CD4-positive, alpha-beta T cell treated with Interleukin-2 at 100 ng/mL for 4 hours (primary cell): ENCODE measurements around the gene CCT6B.
"Not testable (repeated sequence)": the region's sequence is repeated elsewhere in the genome, so short reads cannot be mapped to it uniquely, and the experiment has no call there.

Experiments
- DNase-seq: peaks from one replicate; pipeline ENCODE4 v3.0.0-alpha.2; 2020; ENCODE audit warnings: low spot score

Gene CCT6B

GRCh38 chr17:34980681-34981537 is 19.6 kb upstream of the CCT6B start:
- DNase-seq: peak; percentile 77

- DNase-seq: peak; percentile 93
Observed at GRCh38 chr17:34980353-34980680, 19.1 kb upstream of the CCT6B start, which contains the start of gene LIG3. LIG3 (plus strand) TSS chr17:34980512; CDS start chr17:34983006, 2,494 bp downstream.

- no peak for DNase-seq
Observed at GRCh38 chr17:34979650-34980352, 18.5 kb upstream of the CCT6B start.

- no peak for DNase-seq
Observed at GRCh38 chr17:34979153-34979552, 17.9 kb upstream of the CCT6B start.

DNA sequence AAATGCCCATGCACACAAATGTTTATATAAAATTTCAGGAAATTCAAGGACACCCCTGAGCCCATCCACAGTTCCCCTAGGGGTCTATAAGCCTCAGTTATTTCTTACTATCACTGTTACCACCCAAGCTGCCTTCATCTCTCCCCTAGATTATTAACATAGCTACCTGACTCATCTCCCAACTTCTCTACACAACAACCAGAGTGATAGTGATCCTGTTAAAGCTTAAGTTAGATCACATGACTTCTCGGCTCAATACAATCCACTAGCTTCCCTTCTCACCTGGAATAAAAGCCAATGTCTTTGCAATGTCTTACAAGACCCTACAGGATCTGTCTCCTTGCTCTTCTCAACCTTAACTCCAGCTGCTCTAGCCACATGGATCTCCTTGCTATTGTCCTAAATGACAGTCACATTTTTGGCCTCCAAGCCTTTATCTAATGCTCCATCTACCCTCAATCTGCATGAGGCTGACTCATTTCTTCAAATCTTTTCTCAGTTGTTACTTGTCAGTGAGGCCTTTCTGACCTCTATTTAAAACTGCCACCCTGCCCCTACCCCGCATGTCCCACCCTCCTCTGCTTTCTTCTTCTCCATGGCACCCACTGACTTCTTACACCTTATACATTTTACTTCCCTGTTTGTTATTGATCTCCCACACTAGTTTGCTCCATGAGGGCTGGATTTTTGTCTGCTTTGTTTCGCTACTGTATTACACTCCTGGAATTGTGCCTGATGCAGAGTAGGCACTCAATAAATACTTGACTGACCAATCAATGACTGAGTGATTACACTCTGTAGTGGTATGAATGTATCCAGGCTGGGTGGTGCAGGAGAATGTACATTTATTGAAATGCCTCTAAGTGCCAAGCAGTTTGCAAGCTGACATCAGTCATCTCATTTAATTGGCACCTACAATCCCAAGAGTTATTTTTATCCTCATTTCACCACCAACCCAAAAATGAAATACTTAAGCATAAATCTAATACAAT is 13.8 kb upstream of the CCT6B start:
- DNase-seq: no peak

DNA sequence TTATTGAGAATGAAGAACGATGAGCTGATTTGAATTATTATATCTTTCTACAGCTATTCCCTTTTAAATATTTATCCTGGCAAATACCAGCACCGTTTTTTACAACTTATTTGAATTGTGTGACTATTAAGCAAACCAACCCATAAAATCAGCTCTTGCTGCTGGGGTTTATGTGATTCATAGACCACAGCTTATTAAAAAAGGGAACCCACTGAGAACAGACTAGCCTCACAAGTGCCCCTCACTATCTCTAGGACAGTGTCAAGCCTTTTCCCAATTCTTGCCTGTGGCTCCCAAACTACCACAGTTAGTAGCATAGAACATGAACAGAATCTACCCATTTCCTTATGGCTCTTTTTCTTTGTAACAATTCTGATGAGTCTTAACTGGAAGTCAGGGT is 12.9 kb upstream of the CCT6B start:
- no peak for DNase-seq

DNA sequence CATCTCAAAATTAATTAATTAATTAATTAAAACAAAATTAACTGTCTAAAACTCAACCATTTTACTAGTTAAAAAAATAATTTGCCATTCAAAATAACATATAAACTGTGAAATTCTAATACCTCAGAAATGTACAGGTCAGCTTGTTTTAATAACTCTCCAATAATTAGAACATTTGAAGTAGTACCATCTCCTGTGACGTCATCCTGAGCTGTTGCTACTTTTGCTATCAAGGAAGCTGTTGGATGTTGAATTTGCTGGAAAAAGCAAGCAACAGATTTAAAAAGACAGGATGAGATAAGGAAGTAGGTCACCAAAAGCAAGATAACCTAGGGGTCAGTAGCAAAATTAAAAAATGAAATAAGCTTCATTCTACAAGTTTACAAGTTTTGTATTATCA is 2.8 kb downstream of the CCT6B start:
- DNase-seq: no peak

GRCh38 chr17:34950780-34951179 is 10.5 kb downstream of the CCT6B start:
- not testable (repeated sequence) for DNase-seq

- DNase-seq: no peak
Observed at GRCh38 chr17:34930283-34930682, 31.0 kb downstream of the CCT6B start.

- no peak for DNase-seq
Observed at GRCh38 chr17:34926661-34927060, 34.6 kb downstream of the CCT6B start.

DNA sequence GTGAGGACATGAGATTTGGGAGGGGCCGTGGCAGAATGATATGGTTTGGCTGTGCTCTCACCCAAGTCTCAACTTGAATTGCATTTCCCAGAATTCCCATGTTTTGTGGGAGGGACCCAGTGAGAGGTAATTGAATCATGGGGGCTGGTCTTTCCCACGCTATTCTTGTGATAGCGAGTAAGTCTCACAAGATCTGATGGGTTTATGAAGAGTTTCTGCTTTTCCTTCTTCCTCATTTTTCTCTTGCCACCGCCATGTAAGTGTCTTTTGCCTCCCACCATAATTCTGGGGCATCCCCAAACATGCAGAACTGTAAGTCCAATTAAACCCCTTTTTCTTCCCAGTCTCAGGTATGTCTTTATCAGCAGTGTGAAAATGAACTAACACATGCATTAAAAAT is 40.6 kb downstream of the CCT6B start:
- no peak for DNase-seq

DNA sequence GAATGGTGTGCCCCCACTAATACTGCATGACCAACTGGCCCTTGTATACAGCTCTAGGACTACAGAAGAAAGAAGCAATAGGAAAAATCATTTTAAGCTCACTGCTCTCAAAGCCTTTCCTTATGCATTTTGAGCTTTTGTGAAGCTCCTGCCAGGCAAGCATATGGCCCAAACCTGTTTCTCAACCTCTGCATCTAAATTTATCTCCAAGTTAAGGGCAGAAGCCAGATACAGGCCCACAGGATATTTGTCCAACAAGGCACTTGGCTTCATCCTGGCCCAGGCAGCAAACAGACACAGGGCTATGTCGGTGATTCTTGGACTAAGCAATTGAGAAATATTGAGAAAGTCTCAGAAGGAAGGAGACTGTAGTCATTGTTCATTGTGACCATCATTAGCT is 43.9 kb downstream of the CCT6B start:
- no peak for DNase-seq

DNA sequence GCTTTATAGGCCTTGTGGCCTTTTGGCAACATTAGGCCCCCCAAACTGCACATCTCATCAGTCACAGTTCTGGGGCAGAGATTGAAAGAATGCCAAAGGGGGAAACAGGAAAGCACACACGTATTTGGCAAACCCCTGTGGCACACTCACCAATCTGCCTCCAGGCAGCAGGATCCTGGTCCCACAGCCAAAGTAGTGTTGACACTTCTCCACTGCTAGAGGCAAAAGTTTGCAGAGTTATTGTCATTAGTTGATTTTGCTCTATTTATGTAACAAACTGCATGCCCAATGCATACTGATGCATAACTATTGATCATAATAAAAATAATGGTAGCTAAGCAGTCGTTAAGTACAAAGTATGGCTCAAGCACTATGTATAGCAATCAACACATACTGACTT is 45.1 kb downstream of the CCT6B start:
- no peak for DNase-seq

GRCh38 chr17:34913001-34913400 is 48.3 kb downstream of the CCT6B start:
- DNase-seq: no peak

- no peak for DNase-seq
Observed at GRCh38 chr17:34909040-34909439, 52.2 kb downstream of the CCT6B start.

- no peak for DNase-seq
Observed at GRCh38 chr17:34902831-34903547, 58.3 kb downstream of the CCT6B start.

- no peak for DNase-seq
Observed at GRCh38 chr17:34899643-34900291, 61.5 kb downstream of the CCT6B start.

DNA sequence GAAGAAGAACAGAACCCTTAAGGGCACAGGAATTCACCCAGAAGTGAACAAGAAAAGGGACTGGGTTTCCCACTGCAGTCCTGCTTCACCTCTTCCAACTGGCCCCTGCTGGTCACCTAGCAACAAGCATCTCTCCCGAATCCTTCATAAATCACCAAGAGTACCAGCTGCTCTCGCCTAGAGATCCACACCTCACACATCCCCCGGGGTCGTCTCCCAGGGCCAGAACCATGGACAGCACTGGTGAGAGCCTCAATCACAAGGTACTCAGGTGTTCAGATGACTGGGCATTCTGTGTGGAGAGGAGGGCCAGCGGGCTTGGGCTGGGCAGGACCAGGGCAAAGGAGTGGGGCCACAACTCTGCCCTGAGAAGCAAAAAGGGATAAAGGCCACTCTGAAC is 65.9 kb downstream of the CCT6B start:
- no peak for DNase-seq

DNA sequence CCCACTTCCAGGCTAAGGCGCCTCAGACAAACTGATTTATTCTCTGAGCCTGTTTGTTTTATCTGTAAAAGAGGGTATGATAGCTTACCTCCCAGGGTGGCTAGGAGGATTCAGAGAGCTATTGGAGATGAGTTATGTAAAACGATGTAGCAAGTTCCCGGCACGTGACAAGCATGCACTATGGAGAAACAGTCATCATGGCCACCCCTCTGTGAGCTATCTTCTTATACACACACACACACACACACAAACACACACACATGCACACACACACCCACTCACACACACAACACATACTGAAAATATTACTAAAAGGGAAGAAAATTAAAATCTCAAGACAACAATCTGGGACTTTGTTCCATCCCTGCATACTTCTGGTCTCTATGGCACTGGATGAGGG is 66.3 kb downstream of the CCT6B start:
- DNase-seq: no peak

DNA sequence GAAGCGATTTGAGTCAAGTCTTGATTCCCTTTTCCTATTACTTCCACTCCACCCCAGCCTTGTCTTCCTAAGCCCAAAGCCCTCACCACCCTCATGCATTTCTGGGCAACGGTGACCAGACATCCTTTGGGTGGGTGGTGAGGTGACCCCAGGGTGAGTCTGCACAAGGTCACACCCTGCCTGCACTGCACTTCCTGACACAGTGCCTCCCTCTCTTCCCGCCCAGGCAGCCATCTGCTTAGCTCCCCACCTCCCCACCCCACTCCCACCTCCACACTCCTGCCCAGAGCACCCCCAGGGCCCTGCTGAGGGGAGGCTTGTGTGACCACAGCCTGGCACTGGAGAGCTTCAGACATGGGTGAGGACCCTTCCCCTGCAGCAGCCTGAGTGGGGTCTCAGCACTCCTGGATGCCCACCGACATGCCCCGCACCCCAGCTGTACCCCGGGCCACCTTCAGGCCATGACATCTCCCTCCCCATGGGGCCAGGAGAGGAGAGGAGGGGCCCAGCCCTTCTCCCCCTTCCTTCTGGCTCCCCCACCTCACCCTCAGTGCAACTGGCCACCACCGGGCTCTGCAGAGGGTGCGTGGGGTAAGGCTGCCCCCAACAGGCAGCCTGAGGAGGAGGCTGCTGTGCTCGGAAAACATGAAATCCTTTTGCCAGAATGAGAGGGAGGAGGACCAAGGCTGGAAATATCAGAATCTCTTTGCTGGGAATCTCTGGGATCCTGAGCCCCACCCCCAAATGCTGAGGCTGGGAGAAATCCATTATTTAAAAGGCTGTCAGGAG is 68.6 kb downstream of the CCT6B start:
- no peak for DNase-seq
